H1 (cell line): ENCODE data around the gene NANOGP8.

Experiments
- CEBPB ChIP-seq: IDR thresholded peaks from 2 replicates; pipeline ENCODE4 v1.6.1; 2012; ENCODE audit warnings: low read depth, low read length
- MAFK ChIP-seq: IDR thresholded peaks from 2 replicates; pipeline ENCODE4 v1.6.1; 2012; ENCODE audit warnings: low read depth, mild to moderate bottlenecking, improper control_type of control experiment, low read length
- POLR2A ChIP-seq, 2 experiments: IDR thresholded peaks; 1 replicate in 1 of 2; 2 replicates in 1 of 2; pipeline ENCODE4 v1.6.1; 2011; ENCODE audit warnings: low read depth in 2 of 2, low read length in 2 of 2, mild to moderate bottlenecking in 2 of 2; ENCODE audit errors: control extremely low read depth in 1 of 2
- TBP ChIP-seq: IDR thresholded peaks from 2 replicates; pipeline ENCODE4 v1.6.1; 2011; ENCODE audit warnings: low read depth, low read length, improper control_type of control experiment
- TF ChIP-seq, protein P1 (sequence below): IDR thresholded peaks from 2 replicates; pipeline ENCODE4 v1.6.1; 2011; ENCODE audit warnings: low read length, improper control_type of control experiment
- TF ChIP-seq, protein P2 (sequence below), 3 experiments: IDR thresholded peaks; 1 replicate in 2 of 3; 2 replicates in 1 of 3; pipeline versions ENCODE4 v1.5.1 to v1.6.1; 2011; ENCODE audit warnings: low read length in 3 of 3, mild to moderate bottlenecking in 3 of 3, inconsistent platforms in 2 of 3, low read depth in 1 of 3, moderate library complexity in 1 of 3; ENCODE audit not compliant: insufficient read depth in 1 of 3; ENCODE audit errors: control extremely low read depth in 1 of 3

DNA sequence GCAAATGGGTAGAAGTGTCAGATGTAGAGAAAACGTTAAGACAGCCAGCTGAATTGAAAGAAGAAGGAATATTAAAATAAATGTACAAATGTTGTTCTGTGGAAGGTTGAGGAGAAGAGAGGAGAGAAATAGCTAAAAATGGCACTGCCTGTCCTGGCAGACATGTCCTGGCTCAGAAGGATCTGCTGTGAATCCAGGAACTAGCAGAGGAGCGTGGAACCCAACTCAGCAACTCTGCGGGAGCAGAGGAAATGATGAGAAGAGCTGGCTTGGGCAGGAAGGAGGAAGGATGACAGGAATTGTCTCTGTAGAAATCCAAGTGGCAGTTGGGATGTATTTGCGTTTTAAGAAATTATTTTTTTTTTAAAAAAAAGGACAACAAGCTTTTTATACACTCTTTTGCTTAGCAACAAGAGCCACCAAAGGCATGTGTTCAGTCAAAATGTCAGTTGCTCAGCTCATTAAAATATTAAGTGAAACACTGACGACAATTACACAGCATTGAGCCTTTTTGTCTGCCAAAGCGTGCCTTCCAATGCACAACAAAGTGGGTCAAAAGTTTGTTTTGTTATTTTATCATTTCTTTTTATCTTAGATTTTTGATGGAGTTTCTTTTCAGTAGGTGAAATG, 16.1 kb downstream of the NANOGP8 start:
- TF ChIP-seq POLR2A (IDR thresholded peaks at IDR 0.05; ENCODE audit: control extremely low read depth in 1 of 2, low read depth in 2 of 2, low read length in 2 of 2): no peak
- TF ChIP-seq MAFK: no peak
- TF ChIP-seq, protein P1, sequence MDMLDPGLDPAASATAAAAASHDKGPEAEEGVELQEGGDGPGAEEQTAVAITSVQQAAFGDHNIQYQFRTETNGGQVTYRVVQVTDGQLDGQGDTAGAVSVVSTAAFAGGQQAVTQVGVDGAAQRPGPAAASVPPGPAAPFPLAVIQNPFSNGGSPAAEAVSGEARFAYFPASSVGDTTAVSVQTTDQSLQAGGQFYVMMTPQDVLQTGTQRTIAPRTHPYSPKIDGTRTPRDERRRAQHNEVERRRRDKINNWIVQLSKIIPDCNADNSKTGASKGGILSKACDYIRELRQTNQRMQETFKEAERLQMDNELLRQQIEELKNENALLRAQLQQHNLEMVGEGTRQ: no peak
- TF ChIP-seq, protein P2, sequence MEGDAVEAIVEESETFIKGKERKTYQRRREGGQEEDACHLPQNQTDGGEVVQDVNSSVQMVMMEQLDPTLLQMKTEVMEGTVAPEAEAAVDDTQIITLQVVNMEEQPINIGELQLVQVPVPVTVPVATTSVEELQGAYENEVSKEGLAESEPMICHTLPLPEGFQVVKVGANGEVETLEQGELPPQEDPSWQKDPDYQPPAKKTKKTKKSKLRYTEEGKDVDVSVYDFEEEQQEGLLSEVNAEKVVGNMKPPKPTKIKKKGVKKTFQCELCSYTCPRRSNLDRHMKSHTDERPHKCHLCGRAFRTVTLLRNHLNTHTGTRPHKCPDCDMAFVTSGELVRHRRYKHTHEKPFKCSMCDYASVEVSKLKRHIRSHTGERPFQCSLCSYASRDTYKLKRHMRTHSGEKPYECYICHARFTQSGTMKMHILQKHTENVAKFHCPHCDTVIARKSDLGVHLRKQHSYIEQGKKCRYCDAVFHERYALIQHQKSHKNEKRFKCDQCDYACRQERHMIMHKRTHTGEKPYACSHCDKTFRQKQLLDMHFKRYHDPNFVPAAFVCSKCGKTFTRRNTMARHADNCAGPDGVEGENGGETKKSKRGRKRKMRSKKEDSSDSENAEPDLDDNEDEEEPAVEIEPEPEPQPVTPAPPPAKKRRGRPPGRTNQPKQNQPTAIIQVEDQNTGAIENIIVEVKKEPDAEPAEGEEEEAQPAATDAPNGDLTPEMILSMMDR (IDR thresholded peaks at IDR 0.05; ENCODE audit: control extremely low read depth in 1 of 3, insufficient read depth in 1 of 3, low read depth in 1 of 3, low read length in 3 of 3): no peak
- TF ChIP-seq TBP: no peak
- TF ChIP-seq CEBPB: no peak
